HepG2 (cell line): ENCODE results near the gene TTC39C. TPM values are rescaled to one million over a fixed set of nuclear protein-coding genes. Genes with fewer than 3 reads are reported as not detected.

ENCODE experiments used
- ATAC-seq: fragments of 200-7000 bp; cut with Tn5 transposase; 3 replicates; pipeline ENCODE4 v1.9.1; 2020; ENCODE audit warnings: mild to moderate bottlenecking, moderate library complexity
- BruUV-seq: library from RNA; stranded (reverse); fragments of 400-500 nt; replicated peaks from 2 replicates; lab custom pipeline; 2021; lab: Mats Ljungman, UMichigan
- CTCF ChIA-PET: fragments of 300-600 bp; formaldehyde crosslinking; extraction: SDS; loops from one replicate; lab custom pipeline; 2021; ENCODE audit warnings: low total read pairs, inconsistent platforms, low intra/inter-chr PET ratio; lab: Yijun Ruan, JAX
- POLR2A ChIA-PET: fragments of 350-600 bp; sonication (Branson Sonifier 250); formaldehyde crosslinking; loops from one replicate; lab custom pipeline; 2020; ENCODE audit warnings: antibody characterized with exemption, inconsistent platforms; lab: Yijun Ruan, JAX
- DNase-seq: peaks from one replicate; pipeline ENCODE4 v3.0.0-alpha.2; 2015; ENCODE audit warnings: low spot score
- FAIRE-seq: peaks from 3 replicates; lab custom pipeline; 2011; peaks lifted over from hg19 to GRCh38; lab: Jason Lieb, UNC
- H2AFZ ChIP-seq: one replicate; pipeline ENCODE4 v1.6.1; 2011; ENCODE audit warnings: low read length, inconsistent platforms
- H3K27ac ChIP-seq: fragments of 300-600 bp; 3 replicates; pipeline ENCODE4 v1.8.0; 2011; ENCODE audit warnings: mixed run types, mild to moderate bottlenecking, mixed read lengths, low read length, inconsistent platforms; ENCODE audit not compliant: insufficient read depth; ENCODE audit errors: extremely low read length
- H3K27me3 ChIP-seq, 2 experiments: fragments of 200-600 bp in 1 of 2; 2 replicates in 1 of 2; 3 replicates in 1 of 2; pipeline versions ENCODE4 v1.6.0 to v1.8.0; 2011; ENCODE audit warnings: low read length in 2 of 2, mild to moderate bottlenecking in 2 of 2, moderate library complexity in 2 of 2, inconsistent platforms in 1 of 2; ENCODE audit not compliant: insufficient read depth in 2 of 2, control insufficient read depth in 1 of 2
- H3K36me3 ChIP-seq, 2 experiments: fragments of 200-600 bp in 1 of 2; replicated peaks in 1 of 2; 2 replicates in 1 of 2; 3 replicates in 1 of 2; pipeline versions ENCODE4 v1.5.1 to v1.8.0; 2011; ENCODE audit warnings: low read length in 2 of 2, inconsistent platforms in 1 of 2; ENCODE audit not compliant: insufficient read depth in 2 of 2, control insufficient read depth in 1 of 2
- H3K4me1 ChIP-seq: 2 replicates; pipeline ENCODE4 v1.5.1; 2012; ENCODE audit warnings: low read length, inconsistent platforms; ENCODE audit not compliant: insufficient read depth
- H3K4me2 ChIP-seq: 2 replicates; pipeline ENCODE4 v1.6.0; 2011; ENCODE audit warnings: low read depth, low read length, inconsistent platforms
- H3K4me3 ChIP-seq, 3 experiments: fragments of 200-600 bp in 1 of 3; sonication (generic), shearing (Covaris generic) in 1 of 3; replicated peaks in 1 of 3; 2 replicates each; pipeline ENCODE4 v1.5.1; 2011 to 2016; ENCODE audit warnings: low read length in 3 of 3, inconsistent platforms in 2 of 3, low read depth in 2 of 3, mild to moderate bottlenecking in 2 of 3, control low read depth in 1 of 3, mixed read lengths in 1 of 3; ENCODE audit not compliant: insufficient read depth in 1 of 3
- H3K79me2 ChIP-seq: one replicate; pipeline ENCODE4 v1.6.1; 2011; ENCODE audit warnings: low read length, inconsistent platforms; ENCODE audit not compliant: insufficient read depth
- H3K9ac ChIP-seq: 2 replicates; pipeline ENCODE4 v1.6.0; 2011; ENCODE audit warnings: mild to moderate bottlenecking, low read depth, low read length, inconsistent platforms; ENCODE audit not compliant: insufficient read depth
- H3K9me3 ChIP-seq: 2 replicates; pipeline ENCODE4 v1.5.1; 2012; ENCODE audit warnings: mild to moderate bottlenecking, low read length
- H4K20me1 ChIP-seq: 2 replicates; pipeline ENCODE4 v1.6.0; 2011; ENCODE audit warnings: inconsistent platforms, mild to moderate bottlenecking, low read length, moderate library complexity; ENCODE audit not compliant: insufficient read depth
- ETV6 ChIP-seq: sonication (generic); formaldehyde crosslinking; conservative IDR thresholded peaks from 2 replicates; pipeline ENCODE4 v1.4.0; 2020; ENCODE audit warnings: missing genetic modification reagents
- KDM1A ChIP-seq: IDR thresholded peaks from 2 replicates; pipeline ENCODE4 v1.6.1; 2016; ENCODE audit warnings: missing compliant biosample characterization
- KDM4B ChIP-seq: sonication (generic); formaldehyde crosslinking; IDR thresholded peaks from 2 replicates; pipeline ENCODE4 v1.4.0; 2020; ENCODE audit warnings: missing genetic modification reagents
- MBNL3 ChIP-seq: fragments of 250-450 bp; sonication (Bioruptor Pico); conservative IDR thresholded peaks from 2 replicates; pipeline ENCODE4 v1.8.0; 2022; ENCODE audit warnings: mild to moderate bottlenecking, inconsistent platforms
- NAIF1 ChIP-seq: sonication (generic); formaldehyde crosslinking; IDR thresholded peaks from 2 replicates; pipeline ENCODE4 v1.5.0; 2020; ENCODE audit warnings: mild to moderate bottlenecking, missing genetic modification reagents, borderline replicate concordance
- SIN3B ChIP-seq: fragments of 150-350 bp; IDR thresholded peaks from 2 replicates; pipeline ENCODE4 v1.6.1; 2014; ENCODE audit warnings: low read length
- SMAD9 ChIP-seq: sonication (generic); formaldehyde crosslinking; IDR thresholded peaks from 2 replicates; pipeline ENCODE4 v1.5.1; 2020; ENCODE audit warnings: mild to moderate bottlenecking, missing genetic modification reagents
- ZBTB7B ChIP-seq: sonication (generic); formaldehyde crosslinking; IDR thresholded peaks from 2 replicates; pipeline ENCODE4 v1.4.0; 2020; ENCODE audit warnings: missing genetic modification reagents
- ZMAT3 ChIP-seq: sonication (generic); formaldehyde crosslinking; conservative IDR thresholded peaks from 2 replicates; pipeline ENCODE4 v1.7.0; 2021; ENCODE audit warnings: missing genetic modification reagents
- ZNF331 ChIP-seq: sonication (generic); formaldehyde crosslinking; IDR thresholded peaks from 2 replicates; pipeline ENCODE4 v1.4.0; 2020; ENCODE audit warnings: missing genetic modification reagents
- ZNF672 ChIP-seq: sonication (generic); formaldehyde crosslinking; IDR thresholded peaks from 2 replicates; pipeline ENCODE4 v1.8.1; 2022; ENCODE audit warnings: missing genetic modification reagents
- ZNF782 ChIP-seq: sonication (generic); formaldehyde crosslinking; IDR thresholded peaks from 2 replicates; pipeline ENCODE4 v1.4.0; 2020; ENCODE audit warnings: missing genetic modification reagents, mild to moderate bottlenecking, borderline replicate concordance
- ZNF883 ChIP-seq: sonication (generic); formaldehyde crosslinking; IDR thresholded peaks from 2 replicates; pipeline ENCODE4 v1.5.1; 2020; ENCODE audit warnings: mild to moderate bottlenecking, missing genetic modification reagents; ENCODE audit errors: not compliant biosample characterization
- WGBS: methylation state at CpG from one replicate; pipeline ENCODE4 v1.1.6; 2017; ENCODE audit warnings: low lambda C conversion rate; 5-methylcytosine and 5-hydroxymethylcytosine counted together
- in situ Hi-C: cut with HindIII; loops from 2 replicates; pipeline ENCODE4 v1.10.0; 2017; ENCODE audit warnings: low pct_unique_long_range_greater_than_20kb; ENCODE audit not compliant: extremely low pct_ligation_motif_present
- intact Hi-C: fragments of 100-400 bp; cut with micrococcal nuclease; formaldehyde crosslinking; loops from one replicate; pipeline ENCODE4 v1.10.0; 2022; ENCODE audit not compliant: unreplicated experiment
- polyA plus RNA-seq, 8 experiments: library from polyadenylated mRNA; depleted of rRNA in 3 of 8; stranded (reverse) in 7 of 8; unstranded in 1 of 8; fragments of >200 nt; fragmentation: Illumina TruSeq in 4 of 8; extraction: Trizol in 4 of 8; gene quantifications; 2 replicates each; pipeline versions ENCODE4 v1.2.1 to v1.2.3, GENCODE V29; 2011 to 2016; ENCODE audit warnings: low read depth in 4 of 8, missing spikeins in 1 of 8, mixed read lengths in 1 of 8; ENCODE audit not compliant: insufficient read depth in 1 of 8
- total RNA-seq, 5 experiments: library from RNA; depleted of rRNA; stranded (reverse); fragments of >200 nt; fragmentation: Illumina TruSeq; extraction: Trizol; gene quantifications; 2 replicates each; pipeline ENCODE4 v1.2.3, GENCODE V29; 2016; ENCODE audit warnings: low read depth in 1 of 5
- TF ChIP-seq, protein P1 (sequence below): sonication (generic); formaldehyde crosslinking; IDR thresholded peaks from 2 replicates; pipeline ENCODE4 v1.5.1; 2020; ENCODE audit warnings: mild to moderate bottlenecking, missing genetic modification reagents, borderline replicate concordance

TTC39C gene
- total and polyA plus RNA-seq, 2 of the 13 experiments (the other 11 are each of a cell fraction or from before 2014, with no cell fraction given) = 19.1 to 25.9 TPM

DNA sequence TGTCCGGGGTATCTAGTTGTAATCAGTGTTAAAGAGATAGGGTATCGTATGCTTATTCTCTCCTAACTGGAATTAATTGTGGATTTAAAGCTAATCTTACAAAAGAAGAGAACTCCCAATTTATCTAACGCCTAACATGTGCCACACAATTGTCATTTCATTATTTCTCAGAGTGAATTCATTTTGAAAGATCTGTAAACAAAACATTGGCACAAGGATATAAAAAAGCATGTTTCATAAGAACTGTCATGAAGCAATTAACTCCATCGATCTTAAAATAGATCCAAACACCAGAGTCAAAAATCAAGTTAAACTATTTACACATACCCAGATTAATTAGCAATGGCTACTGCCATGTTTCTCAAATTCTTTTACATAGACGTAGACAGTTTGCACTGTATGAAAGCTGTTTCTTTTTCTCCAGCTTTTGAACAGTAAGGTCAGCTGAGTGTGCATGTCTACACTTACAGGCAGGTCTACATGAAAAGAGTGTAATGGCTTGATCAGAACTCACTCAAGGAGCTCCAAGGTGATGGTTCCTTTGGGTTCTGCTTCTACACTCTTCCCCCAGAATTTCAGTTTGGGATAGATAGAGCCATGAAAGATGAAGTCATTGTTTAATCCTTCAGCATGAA, 163.1 kb downstream of the TTC39C start:
- BruUV-seq = no TSS peak
- H4K20me1 ChIP-seq = no peaks in the 10 kb centered on the region
- no peaks in the 10 kb centered on the region for H3K4me1 ChIP-seq
- ChIA-PET POLR2A (no interaction called here), CTCF (interaction anchor here (1.7 kb wide), 1 partner anchor 311 kb away, joined by 10 read pairs; no protein-coding TSS in a partner anchor)
- H3K9ac ChIP-seq = no peak overlapping the region
- ATAC-seq (no peak), DNase-seq (no peak), FAIRE-seq (no peak)
- H2AFZ ChIP-seq = no peak overlapping the region
- 23% methylated on average over 5 of the region's 5 CpGs for WGBS
- no peaks in the 10 kb centered on the region for H3K9me3 ChIP-seq
- H3K4me2 ChIP-seq = no peak overlapping the region
- no peak overlapping the region for H3K4me3 ChIP-seq
- H3K27ac ChIP-seq = no peak overlapping the region
- H3K36me3 ChIP-seq = no peaks in the 10 kb centered on the region
- H3K27me3 ChIP-seq = peaks cover 1 to 4% of the 10 kb centered on the region in 2 experiments; a peak in 2 of 5 replicates
- intact Hi-C loops (loop anchor here (2.0 to 10.0 kb wide), 3 partner anchors 97 to 311 kb away; no protein-coding TSS in a partner anchor), in situ Hi-C loops (loop anchor here (5.0 kb wide), 1 partner anchor 310 kb away; no protein-coding TSS in a partner anchor)
- TF ChIP-seq ZBTB7B = no peak
- TF ChIP-seq SIN3B = no peak
- TF ChIP-seq ETV6 (CRISPR knock-in tag) = no peak
- no peak for TF ChIP-seq SMAD9
- no peak for TF ChIP-seq ZNF883
- TF ChIP-seq NAIF1 (CRISPR knock-in tag) = no peak
- no peak for TF ChIP-seq KDM1A (CRISPR knock-in tag)
- TF ChIP-seq KDM4B = no peak
- TF ChIP-seq, protein P1, sequence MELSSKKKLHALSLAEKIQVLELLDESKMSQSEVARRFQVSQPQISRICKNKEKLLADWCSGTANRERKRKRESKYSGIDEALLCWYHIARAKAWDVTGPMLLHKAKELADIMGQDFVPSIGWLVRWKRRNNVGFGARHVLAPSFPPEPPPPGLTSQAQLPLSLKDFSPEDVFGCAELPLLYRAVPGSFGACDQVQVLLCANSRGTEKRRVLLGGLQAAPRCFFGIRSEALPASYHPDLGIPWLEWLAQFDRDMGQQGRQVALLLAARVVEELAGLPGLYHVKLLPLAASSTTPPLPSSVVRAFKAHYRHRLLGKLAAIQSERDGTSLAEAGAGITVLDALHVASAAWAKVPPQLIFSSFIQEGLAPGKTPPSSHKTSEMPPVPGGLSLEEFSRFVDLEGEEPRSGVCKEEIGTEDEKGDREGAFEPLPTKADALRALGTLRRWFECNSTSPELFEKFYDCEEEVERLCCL (CRISPR knock-in tag) = no peak
- TF ChIP-seq MBNL3 (CRISPR knock-in tag) = no peak
- no peak for TF ChIP-seq ZMAT3 (CRISPR knock-in tag)
- no peak for TF ChIP-seq ZNF672
- TF ChIP-seq ZNF331 (CRISPR knock-in tag) = no peak
- no peak for TF ChIP-seq ZNF782 (CRISPR knock-in tag)
- H3K79me2 ChIP-seq = no peaks in the 10 kb centered on the region
